A673 (cell line): ENCODE data around the gene PAK1. TPM values are rescaled to one million over a fixed set of nuclear protein-coding genes. Genes with fewer than 3 reads are reported as not detected.

Experiments used
- BruUV-seq: library from RNA; stranded (reverse); fragments of 400-500 nt; replicated peaks from 2 replicates; lab custom pipeline; 2021; lab: Mats Ljungman, UMichigan
- CTCF ChIA-PET: fragments of 300-600 bp; sonication (Branson Sonifier 250); formaldehyde crosslinking; loops from one replicate; lab custom pipeline; 2022; ENCODE audit warnings: antibody characterized with exemption; lab: Charles Lee
- POLR2A ChIA-PET: fragments of 300-600 bp; sonication (Branson Sonifier 250); formaldehyde crosslinking; loops from one replicate; lab custom pipeline; 2022; ENCODE audit warnings: antibody characterized with exemption; ENCODE audit not compliant: low non-redundant PET; lab: Charles Lee
- DNase-seq: peaks from one replicate; pipeline ENCODE4 v3.0.0-alpha.2; 2015; ENCODE audit warnings: low spot score
- H3K27ac ChIP-seq: fragments of 200-600 bp; sonication (generic); 2 replicates; pipeline ENCODE4 v1.5.1; 2016; ENCODE audit warnings: mixed run types, low read depth, mild to moderate bottlenecking, mixed read lengths, antibody characterized with exemption, low read length; ENCODE audit not compliant: poor library complexity, severe bottlenecking
- H3K27me3 ChIP-seq: fragments of 200-600 bp; sonication (generic); replicated peaks from 2 replicates; pipeline ENCODE4 v1.6.1; 2017; ENCODE audit warnings: mixed run types, low read depth, mild to moderate bottlenecking, mixed read lengths, antibody characterized with exemption, low read length; ENCODE audit not compliant: insufficient read depth, poor library complexity
- H3K36me3 ChIP-seq: fragments of 200-600 bp; sonication (generic); 2 replicates; pipeline ENCODE4 v1.6.1; 2016; ENCODE audit warnings: mixed run types, mild to moderate bottlenecking, mixed read lengths, antibody characterized with exemption, low read length; ENCODE audit not compliant: insufficient read depth, poor library complexity, severe bottlenecking
- H3K4me1 ChIP-seq: fragments of 200-600 bp; sonication (generic); 2 replicates; pipeline ENCODE4 v1.6.1; 2017; ENCODE audit warnings: mixed run types, mild to moderate bottlenecking, mixed read lengths, antibody characterized with exemption, low read length; ENCODE audit not compliant: insufficient read depth, poor library complexity, severe bottlenecking
- H3K4me3 ChIP-seq: fragments of 200-600 bp; sonication (generic); 2 replicates; pipeline ENCODE4 v1.5.1; 2016; ENCODE audit warnings: low read depth, mixed run types, mild to moderate bottlenecking, mixed read lengths, low read length; ENCODE audit not compliant: poor library complexity, severe bottlenecking
- H3K9me3 ChIP-seq: fragments of 200-600 bp; sonication (generic); 2 replicates; pipeline ENCODE4 v1.6.1; 2016; ENCODE audit warnings: mixed run types, low read depth, mild to moderate bottlenecking, mixed read lengths, antibody characterized with exemption, low read length; ENCODE audit not compliant: poor library complexity, severe bottlenecking
- EZH2 ChIP-seq: fragments of 200-600 bp; sonication (generic); IDR thresholded peaks from 2 replicates; pipeline ENCODE4 v1.6.1; 2017; ENCODE audit warnings: borderline replicate concordance, low read depth, mild to moderate bottlenecking, mixed read lengths, antibody characterized with exemption, low read length; ENCODE audit not compliant: poor library complexity, severe bottlenecking
- intact Hi-C: fragments of 100-400 bp; cut with micrococcal nuclease; formaldehyde crosslinking; loops from one replicate; pipeline ENCODE4 v1.10.0; 2022; ENCODE audit not compliant: unreplicated experiment
- total RNA-seq: library from RNA; stranded (reverse); gene quantifications from 2 replicates; pipeline ENCODE4 v1.2.3, GENCODE V29; 2021
- TF ChIP-seq, protein P1 (sequence below): fragments of 300-800, 200-600 bp; sonication (generic); conservative IDR thresholded peaks from 2 replicates; pipeline ENCODE4 v1.5.1; 2017; ENCODE audit warnings: low read depth, mild to moderate bottlenecking, antibody characterized with exemption, low read length, moderate library complexity, mixed read lengths

The PAK1 gene
- total RNA-seq, 1 experiment from 2014 or later, result 44.2 TPM

DNA sequence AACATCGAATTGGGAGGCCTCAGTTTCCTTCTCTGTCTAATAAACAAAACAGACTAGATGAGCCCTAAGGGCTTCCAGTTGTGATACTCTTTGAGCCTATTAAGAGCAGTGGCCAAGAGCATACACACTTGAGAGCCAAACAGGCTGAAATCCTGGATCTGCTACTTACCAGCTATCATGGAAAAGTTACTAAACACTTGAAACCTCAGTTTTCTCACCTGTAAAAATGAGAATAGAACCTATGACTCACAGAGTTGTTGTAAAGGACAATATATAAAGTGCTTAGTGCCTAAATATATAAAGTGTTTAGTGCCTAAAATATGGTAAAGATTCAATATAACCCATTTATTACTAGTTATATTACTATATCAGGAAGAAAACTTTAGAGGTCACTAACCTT is 148.7 kb downstream of the PAK1 start:
- CTCF ChIA-PET, result no interaction called here
- Histone ChIP-seq H3K4me3 (no peak overlapping the region), H3K4me1 (no peaks in the 10 kb centered on the region), H3K9me3 (no peaks in the 10 kb centered on the region), H3K36me3 (no peaks in the 10 kb centered on the region), H3K27ac (no peak overlapping the region), H3K27me3 (no peaks in the 10 kb centered on the region)
- intact Hi-C loops, result no loop called here
- no peak for DNase-seq
- BruUV-seq, result no TSS peak
- TF ChIP-seq EZH2, result no peak
- TF ChIP-seq, protein P1, sequence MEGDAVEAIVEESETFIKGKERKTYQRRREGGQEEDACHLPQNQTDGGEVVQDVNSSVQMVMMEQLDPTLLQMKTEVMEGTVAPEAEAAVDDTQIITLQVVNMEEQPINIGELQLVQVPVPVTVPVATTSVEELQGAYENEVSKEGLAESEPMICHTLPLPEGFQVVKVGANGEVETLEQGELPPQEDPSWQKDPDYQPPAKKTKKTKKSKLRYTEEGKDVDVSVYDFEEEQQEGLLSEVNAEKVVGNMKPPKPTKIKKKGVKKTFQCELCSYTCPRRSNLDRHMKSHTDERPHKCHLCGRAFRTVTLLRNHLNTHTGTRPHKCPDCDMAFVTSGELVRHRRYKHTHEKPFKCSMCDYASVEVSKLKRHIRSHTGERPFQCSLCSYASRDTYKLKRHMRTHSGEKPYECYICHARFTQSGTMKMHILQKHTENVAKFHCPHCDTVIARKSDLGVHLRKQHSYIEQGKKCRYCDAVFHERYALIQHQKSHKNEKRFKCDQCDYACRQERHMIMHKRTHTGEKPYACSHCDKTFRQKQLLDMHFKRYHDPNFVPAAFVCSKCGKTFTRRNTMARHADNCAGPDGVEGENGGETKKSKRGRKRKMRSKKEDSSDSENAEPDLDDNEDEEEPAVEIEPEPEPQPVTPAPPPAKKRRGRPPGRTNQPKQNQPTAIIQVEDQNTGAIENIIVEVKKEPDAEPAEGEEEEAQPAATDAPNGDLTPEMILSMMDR, result no peak
- POLR2A ChIA-PET, result no interaction called here

GRCh38 chr11:77324508-77324907 is 149.4 kb downstream of the PAK1 start:
- ChIA-PET POLR2A (no interaction called here), CTCF (no interaction called here)
- H3K36me3 ChIP-seq, result no peaks in the 10 kb centered on the region
- H3K4me1 ChIP-seq, result no peaks in the 10 kb centered on the region
- intact Hi-C loops, result no loop called here
- no TSS peak for BruUV-seq
- TF ChIP-seq, protein P1, result no peak
- no peak for TF ChIP-seq EZH2
- no peaks in the 10 kb centered on the region for H3K9me3 ChIP-seq
- H3K27ac ChIP-seq, result no peak overlapping the region
- DNase-seq, result no peak
- H3K4me3 ChIP-seq, result no peak overlapping the region
- H3K27me3 ChIP-seq, result no peaks in the 10 kb centered on the region

DNA sequence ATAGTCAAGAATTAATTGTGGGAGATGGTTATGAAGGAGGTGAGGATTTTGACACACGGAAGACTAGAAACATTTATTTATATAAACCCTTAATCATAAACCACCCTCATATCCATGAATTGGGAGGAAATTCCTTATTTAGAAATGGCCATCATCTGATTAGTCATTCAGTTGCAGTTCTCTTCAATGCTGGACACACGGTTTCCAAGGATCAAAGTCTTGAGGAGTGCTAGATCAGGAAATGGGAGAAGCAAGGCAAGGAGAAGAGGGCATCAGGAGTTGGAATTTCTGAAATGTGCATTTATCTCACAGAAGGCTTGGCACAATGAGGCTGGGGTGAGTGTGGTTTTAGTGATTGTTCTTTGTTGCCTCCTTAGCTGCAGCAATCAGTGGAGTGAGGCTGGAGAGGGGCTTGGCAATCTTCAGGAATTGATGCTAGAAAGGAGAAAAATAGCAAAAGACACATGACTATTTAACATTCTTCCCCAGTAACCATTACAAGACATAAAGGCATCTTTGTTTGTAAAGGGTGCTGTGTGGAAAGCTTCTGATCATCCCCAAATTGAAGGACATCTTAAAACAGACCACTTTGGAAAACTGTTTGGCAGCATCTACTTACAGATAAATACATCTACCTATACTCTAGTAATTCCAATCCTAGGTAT is 150.8 kb downstream of the PAK1 start:
- Histone ChIP-seq H3K36me3 (no peaks in the 10 kb centered on the region), H3K27me3 (no peaks in the 10 kb centered on the region), H3K4me3 (no peak overlapping the region), H3K27ac (no peak overlapping the region), H3K4me1 (no peaks in the 10 kb centered on the region), H3K9me3 (no peaks in the 10 kb centered on the region)
- CTCF ChIA-PET, result no interaction called here
- POLR2A ChIA-PET, result no interaction called here
- intact Hi-C loops, result no loop called here
- no peak for DNase-seq
- BruUV-seq, result no TSS peak
- TF ChIP-seq, protein P1, result no peak
- TF ChIP-seq EZH2, result no peak
